ENCODE results near the gene CASKIN2.
"Not testable (repeated sequence)": the region's sequence is repeated elsewhere in the genome, so short reads cannot be mapped to it uniquely, and the experiment has no call there.

The CASKIN2 gene

DNA sequence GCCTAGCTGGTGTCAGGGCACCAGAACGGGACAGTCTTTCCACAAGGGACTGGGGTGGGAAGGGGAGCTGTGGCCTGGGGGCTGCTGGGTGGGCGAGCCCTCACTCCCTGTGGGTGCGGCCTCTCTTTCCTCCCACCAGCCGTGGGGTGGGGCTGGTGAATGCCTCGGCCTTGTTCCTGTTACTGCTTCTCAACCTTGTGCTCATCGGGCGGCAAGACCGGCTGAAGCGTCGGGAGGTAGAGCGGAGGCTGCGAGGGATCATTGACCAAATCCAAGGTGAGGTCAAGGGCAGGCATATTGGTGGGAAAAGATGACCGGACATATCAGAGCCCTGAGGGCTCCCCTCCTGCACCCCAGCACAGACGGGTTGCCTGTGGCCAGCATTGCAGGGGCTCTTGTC is 29.2 kb downstream of the CASKIN2 start:
- no peak for DNase-seq

DNA sequence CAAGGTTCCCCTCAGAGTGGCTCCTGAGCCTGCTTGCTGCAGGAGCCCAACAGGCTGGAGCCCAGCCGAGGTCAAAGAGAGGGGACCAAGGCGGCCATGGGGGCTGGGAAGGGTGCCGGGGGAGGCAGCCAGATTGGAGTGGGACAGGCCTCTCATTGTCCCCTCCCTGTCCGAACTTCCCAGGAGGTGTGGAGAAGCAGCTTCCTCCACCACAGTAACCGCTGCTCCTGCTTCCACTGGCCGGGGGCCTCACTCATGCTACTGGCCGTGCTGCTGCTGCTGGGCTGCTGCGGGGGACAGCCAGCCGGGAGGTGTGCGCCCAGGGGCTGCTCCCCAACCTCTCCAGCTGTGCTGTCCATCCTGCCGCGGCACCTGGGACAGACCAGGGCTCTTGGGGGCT is 29.6 kb downstream of the CASKIN2 start:
- no peak for DNase-seq

DNA sequence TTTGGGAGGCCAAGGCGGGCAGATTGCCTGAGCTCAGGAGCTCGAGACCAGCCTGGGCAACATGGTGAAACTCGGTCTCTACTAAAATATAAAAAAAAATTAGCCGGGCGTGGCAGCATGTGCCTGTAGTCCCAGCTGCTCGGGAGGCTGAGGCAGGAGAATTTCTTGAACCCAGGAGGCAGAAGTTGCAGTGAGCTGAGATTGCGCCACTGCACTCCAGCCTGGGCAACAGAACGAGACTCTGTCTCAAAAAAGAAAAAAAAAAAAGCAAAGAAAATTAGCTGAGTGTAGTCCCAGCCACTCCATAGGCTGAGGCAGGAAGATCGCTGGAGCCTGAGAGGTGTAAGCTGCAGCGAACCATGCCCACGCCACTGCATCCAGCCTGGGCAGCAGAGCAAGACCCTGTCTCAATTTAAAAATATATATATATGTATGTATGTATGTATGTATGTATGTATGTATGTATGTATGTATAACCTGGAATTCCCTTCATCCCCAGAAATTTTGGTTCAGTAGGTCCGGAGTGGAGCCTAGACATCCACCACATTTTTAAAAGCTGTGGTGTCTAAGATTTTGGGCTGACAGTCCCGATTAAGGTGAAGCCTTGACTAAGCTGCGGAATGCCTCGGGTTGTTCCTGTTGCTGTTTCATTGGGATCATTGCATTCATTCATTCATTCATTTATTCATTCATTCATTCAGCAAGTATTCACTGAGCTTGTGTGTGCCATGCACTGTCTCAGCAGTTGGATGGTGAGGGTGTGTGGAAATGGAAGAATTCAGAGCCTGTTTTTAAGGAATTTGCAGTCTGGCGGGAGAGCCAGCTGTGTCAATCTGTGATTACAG is 33.0 kb downstream of the CASKIN2 start:
- DNase-seq = no peak

DNA sequence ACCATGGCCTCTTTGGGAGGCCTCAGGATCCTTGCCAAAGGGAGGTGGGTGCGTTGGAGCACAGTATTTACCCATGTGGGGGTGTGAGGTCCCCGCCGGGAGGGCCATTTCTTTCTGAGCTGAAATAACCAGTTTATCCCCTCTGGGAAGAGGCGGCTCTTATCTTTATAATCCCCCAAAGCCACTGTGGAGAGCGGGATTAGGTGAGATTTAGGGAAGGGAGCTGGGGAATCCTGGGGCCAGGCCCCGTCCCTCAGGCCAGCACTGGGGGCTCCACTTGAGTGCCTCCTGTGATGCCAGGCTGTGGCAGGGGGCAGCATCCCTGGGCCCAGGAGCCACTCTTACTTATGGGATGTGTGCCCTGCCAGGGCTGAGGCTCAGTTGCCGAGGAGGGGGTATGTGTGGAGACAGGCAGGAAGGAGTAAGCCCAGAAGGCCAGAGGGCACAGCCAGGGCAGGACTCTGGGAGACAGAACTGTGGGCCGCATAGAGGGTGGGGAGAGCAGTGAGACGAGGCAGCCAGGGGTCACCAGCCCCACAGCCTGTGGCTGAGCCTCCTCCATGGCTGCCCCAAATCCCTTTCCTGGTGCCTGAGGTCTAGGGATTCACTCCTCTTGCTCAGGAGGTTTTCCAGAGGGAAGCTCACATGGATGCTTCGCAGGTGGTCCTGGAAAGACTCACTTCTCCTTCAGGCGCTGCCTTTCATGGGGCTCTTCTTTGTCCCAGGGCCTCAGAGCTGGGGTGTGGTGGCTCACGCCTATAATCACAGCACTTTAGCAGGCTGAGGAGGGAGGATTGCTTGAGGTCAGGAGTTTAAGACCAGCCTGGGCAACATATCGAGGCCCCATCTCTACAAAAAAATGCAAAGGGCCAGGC is 33.9 kb downstream of the CASKIN2 start:
- DNase-seq = no peak

DNA sequence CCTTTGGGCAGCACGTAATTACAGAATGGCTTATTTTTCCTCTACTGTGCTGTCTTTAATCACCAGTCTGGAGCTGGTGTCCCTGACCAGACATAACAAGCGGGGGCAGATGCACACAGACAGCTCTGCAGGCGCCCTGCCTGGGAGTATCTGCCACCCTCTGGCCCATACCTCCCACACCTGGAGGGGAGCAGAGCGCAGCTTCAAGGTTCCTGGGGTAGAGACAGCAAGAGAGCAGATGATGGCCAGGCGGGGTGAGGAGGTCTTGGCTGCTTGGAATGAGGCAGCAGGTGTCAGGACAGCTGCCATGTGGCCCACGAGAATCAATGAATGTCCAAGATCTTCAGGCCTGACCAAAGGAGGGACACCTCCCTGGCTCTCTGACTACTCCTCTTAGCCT is 35.1 kb downstream of the CASKIN2 start:
- DNase-seq = no peak

DNA sequence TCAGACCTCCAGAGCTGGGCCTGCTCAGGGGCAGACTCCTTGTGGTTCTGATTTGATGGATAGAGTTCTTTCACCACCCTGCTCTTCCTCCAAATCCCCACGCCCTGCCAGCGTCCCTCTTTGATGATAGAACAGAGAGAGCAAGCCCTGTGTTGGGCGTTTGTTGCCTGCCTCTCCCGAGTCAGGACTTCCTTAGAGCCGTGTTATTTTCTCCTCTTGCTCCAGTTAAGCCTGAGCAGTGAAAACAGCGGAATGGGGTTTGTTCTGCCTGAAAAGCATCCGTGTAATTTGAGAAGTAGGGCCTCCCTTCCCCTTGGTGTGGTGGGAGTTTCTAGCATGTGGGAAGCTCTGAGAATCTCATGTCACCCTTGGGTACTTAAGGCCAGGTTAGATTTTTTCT is 36.8 kb downstream of the CASKIN2 start:
- no peak for DNase-seq

DNA sequence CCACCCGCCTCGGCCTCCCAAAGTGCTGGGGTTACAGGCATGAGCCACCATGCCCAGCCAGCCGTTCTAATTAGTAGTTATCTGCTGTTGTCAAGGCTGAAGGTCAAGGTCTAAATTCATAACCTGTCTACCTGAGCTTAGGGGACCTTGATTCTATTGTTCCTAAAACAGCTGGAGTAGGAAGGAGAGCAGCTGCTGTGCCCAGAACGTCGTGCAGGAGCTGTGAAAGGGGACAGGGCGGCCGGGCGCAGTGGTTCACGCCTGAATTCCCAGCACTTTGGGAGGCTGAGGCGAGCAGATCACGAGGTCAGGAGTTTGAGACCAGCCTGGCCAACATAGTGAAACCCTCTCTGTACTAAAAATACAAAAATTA is 37.9 kb downstream of the CASKIN2 start:
- DNase-seq = not testable (repeated sequence)

DNA sequence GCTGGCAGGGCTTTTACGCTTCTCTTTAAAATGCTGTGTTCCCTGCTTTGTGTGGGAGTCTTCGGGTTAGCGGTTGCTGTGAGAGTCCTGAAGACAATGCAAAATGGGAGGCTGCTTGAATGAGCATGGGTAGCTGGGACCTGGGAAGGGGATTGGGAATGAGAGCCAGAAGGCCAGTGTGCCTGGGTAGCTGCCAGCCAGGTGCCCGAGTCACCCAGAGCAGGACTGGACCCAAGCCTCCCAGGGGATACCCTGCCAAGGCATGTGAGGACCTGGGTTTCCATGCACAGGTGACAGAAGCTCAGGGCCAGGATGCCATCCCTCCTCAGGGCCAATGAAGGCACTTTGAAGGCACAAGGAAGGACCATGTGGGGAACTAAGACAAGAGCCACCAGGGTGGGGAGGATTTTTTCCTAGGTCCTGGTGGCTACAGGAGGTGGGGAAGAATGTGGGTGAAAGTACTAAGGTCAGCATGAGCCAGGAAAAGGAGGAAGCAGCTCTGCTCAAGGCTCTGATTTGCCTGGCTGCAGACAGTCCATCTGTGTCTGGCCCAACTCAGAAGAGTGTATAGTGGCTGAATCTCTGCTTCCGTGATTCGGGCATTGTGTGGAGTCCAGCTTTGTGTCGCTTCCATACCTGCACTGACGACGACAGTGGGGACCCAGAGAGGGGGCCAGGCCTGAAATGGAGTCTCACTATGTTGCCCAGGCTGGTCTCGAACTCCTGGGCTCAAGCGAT is 38.4 kb downstream of the CASKIN2 start:
- DNase-seq = no peak

DNA sequence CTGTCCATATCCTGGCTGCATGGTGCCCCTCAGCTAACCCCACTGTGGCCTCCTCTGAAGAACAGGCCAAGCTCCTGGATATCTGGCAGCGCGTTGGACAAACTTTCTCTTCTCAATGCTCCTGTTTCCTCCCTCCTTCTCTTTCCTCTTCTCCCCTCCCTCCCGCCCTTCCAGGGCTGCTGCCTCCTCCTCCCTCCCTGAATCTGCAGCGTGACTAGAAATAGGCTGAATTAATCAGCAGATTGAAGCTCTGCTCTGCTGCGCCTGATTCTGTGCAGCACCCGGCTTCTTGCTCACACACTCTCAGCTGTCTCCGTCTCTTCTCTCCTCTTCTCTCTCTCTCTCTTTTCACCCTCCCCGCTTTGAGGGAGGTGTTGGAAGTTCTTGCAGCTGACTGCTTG is 39.1 kb downstream of the CASKIN2 start:
- no peak for DNase-seq

DNA sequence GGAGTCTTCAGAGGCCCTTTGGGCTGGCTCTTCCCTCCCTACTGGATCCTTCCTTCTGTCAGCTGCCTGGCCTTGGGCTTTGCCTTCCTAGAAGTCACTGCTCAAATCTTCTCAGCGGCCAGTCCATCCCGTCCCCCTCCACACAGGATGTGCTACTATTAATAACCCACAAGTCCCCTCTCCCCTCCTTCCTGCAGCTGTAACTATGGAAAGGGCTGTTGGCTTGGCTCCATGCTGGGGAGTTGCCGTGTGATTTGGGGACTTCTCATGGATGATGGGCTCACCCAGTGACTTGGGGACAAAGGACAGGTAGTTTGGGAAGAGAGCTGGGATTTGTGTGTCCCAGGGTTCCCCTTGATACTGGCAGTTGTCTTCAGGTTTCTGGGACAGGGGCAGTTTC is 39.5 kb downstream of the CASKIN2 start:
- DNase-seq = no peak

DNA sequence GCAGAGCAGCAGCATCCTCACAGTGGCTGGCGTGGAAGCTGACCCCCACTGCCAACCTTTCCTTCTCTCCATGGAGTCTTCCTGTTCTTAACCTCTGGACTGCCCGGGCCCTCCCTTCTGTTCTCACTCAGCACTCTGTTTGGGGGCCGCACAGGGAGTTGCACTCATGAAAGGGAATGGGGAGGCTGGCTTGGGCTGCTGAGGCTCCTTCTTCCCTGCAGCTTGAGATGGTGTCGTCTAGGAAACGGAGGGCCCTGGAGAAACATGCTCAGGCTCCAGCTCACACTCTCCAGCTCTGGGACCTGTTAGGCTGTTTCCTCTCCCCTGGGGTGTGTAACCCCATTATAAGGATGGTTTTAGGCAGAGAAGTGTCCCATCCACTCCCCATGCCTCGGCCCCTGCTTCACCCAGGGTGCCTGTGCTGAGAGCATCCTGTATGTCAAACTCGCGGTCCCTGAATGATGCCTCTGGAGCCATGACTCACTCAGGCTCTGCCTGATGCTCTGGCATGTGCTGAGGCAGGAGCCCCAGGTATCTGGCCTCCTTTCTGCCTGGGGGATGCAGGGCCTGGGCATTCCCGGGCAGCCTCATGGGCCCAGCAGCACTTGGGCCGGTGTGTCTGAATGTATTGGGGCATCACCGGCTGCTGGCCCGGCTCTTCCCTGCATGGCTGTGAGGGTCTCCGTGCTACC is 40.0 kb downstream of the CASKIN2 start:
- no peak for DNase-seq

DNA sequence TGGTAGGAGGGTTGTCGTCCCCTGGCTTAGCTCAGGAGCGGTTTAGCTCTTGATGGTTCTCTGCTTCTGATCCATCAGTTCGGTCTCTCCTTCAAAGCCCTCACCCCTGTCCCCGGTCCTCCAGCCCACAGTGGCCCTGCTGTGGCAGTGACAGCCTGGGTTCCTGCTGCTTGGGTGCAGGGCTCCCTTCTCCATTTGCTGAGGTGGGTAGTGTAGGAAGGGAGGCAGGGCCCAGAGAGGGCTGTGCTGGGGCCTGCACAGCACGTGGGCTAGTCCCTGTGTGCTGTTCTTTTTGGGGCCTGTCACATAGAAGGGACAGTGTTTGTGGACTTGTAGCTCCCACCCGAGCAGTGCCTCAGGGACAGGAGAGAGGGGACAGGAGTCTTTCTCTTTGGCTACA is 40.6 kb downstream of the CASKIN2 start:
- no peak for DNase-seq

DNA sequence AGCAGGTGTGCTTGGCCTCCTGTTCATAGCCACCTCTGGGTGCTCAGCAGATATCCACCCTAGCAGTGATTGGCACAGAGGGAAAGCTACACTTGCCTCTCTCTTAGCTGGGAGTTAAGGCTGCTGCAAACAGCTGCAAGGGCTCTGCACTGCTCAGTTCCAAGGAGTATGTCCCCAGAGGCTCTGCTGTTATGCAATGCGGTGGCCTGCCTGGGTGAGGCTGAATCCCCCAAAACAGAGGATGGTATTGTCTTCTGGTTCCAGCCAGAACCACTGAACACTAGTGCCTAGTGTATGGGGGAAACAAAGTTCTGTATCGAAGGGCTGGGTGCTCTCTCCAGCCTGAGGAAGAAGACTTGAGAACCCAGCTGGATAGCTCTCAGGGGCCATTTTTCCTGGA is 42.1 kb downstream of the CASKIN2 start:
- no peak for DNase-seq

DNA sequence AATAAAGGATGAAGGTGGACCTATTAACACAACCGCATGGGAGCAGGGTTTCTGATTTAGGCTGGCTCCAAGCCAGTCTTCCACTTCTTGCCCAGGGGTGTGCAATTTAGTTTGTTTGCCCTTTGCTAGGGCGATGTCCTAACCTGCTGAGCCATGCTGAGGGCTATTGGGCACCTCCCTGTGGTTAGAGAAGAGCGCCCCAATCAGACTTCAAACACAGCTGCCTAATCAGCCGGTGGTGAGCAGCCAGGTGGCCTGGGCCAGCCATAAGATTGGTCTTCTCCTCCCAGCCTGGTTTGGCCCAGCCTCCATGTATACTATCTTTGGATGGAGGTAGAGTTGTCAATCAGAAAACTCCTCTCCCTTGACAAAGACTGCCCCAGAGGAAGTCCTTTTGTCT is 43.2 kb downstream of the CASKIN2 start:
- no peak for DNase-seq

DNA sequence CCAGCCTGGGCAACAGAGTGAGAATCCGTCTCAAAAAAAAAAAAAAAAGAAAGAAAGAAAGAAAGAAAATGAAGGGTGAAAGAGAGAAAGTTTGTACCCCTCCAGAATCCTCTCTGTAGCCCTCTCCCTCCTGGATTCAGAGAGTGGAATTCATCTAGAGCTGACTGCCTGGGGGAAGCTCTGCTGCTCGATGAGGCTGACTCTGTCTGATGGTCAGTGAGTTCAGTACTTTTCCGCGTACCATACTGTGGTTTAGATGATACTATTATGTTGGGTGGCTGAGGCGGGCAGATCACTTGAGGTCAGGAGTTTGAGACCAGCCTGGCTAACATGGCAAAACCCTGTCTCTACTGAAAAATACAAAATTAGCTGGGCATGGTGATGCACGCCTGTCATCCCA is 44.1 kb downstream of the CASKIN2 start:
- DNase-seq = no peak

DNA sequence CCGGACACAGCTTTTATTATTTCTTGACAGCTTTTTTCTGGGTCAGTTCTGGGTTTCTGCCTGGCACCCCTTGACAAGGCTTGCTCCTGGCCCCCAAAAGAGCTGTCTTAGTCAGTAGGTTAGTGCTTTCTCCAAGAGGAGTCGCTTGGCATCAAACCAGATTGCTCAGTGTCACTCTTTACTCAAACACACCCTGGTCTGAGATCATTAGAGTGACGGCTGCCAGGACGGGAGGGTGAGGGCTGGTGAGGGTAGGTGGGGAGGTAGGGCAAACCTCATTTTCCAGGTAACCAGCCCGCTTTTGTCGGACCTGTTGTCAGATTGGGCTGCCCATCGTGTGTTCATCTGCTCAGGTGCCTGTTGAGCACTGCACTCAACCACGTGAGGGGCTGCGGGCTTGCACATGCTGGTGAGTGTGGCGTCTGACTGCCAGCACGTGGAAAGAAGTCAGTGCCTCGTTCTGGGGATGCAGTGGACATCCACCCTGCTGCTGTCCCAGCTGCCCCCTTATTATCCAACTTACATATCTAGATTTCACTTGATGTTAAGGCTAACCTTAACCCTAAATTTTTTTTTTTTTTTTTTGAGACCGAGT is 46.5 kb downstream of the CASKIN2 start:
- no peak for DNase-seq

DNA sequence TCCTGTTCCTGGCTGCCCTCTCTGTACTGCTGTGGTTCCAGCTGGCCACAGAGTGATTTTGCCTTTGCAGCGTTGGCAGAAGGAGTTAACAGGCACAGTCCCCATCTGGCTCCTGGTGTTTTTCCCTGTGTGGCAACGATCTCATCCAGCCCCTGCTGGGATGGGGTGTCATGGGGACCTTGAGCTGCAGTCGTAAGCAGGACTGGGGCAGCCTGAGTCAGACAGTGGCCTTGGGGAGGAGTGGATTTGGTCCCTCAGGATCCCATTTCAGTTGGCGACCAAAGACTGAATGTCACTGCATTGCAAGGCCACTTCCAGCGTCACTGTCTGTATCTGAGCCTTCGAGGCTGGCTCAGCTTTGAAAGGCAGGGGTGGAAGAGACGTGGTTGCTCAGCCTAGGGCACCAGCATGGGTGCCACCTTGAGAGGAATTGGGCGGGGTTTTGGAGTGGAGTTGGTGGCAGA is 47.0 kb downstream of the CASKIN2 start:
- DNase-seq = no peak

DNA sequence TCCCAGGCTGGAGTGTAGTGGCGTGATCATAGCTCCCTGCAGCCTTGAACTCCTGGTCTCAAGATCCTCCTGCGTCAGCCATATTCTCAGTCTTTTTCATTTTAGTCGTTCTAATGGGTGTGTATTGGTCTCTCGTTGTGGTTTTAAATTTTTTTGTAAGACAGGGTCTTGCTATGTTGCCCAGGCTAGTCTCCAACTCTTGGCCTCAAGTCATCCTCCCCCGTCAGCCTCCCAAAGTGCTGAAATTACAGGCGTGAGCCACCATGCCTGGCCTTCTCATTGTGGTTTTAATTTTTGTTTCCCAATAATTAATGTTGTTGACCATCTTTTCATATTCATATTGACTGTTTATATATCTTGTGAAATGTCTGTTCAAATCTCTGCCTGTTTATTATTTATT is 50.3 kb downstream of the CASKIN2 start:
- no peak for DNase-seq

DNA sequence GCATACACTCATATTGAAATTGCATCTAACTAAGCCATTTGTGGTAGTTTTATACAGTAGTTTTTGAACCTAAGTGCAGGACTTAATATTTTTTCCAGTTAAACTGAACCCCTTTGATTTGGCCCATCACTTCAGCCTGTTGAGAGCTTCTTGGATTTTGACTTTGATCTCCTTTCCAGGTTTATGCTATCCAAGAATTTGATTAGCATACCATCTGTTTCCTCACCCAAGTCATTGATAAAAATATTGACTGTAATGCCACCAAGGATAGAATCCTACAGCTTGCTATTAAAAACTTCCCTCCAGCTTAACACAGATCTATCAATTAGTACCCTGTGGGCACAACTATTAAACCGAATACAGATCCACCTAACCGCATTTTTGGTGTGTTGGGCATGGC is 51.7 kb downstream of the CASKIN2 start:
- DNase-seq = no peak

DNA sequence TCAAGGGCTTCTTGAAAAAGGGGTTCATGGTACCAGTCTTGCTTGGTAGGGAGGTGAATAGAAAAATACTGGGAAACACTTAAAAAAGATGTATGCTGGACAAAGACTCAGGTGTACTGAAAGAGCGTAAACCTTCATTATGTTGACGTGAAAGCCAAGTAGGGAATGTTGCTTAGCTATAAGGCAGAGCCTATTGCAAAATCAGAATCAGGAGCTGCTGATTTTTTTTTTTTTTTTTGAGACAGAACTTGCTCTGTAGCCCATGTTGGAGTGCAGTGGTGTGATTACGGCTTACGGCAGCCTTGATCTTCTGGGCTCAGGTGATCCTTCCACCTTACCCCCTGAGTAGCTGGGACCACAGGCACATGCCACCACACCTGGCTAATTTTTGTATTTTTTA is 55.0 kb downstream of the CASKIN2 start:
- DNase-seq = no peak

DNA sequence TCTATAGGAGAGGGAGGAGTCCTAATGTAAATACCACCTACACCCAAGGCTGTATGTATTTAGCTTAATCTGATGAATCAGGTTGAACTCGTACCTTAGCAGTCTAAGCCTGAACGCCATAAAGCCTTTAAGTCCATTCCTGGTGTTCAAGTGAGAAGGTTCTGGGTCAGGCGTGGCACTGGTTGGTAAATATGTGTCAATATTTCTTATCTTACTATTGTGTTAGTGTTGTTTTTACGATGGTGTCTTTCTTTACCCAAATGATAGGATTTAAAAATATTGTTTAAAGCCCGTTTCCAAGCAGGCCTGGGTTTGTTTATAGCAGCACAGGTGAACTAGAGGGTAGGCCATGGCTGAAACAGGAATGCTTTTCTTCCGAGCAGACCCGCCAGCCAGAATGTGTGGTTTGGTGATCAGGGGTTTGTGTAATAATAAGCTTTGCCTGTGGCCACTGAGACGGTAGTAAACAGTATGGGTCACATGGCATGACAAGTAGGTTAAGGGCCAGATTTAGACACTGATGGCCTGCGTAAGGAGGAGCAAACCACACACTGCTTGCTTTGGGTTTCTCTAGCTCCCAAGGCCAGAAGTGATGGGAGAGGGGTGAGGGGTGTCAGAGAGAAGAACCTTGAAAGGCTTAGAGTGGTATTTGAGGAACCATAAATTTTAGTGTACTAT is 55.6 kb downstream of the CASKIN2 start:
- no peak for DNase-seq

DNA sequence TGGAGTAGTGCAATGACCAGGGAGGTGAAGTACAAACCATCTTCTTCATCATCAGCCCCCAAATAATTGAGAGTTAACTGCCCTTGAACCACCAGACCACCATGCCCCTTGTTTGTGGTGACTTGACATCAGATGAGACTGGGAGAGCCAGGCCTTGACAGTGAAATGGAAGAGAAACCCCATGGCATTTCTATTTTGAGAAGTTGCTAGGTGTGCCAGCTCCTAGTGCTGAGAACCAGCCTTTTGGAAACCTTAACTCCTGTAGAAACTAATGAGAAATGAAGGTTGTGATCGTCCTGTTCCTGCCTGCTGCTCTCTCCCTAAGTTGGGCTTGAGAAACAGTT is 56.1 kb downstream of the CASKIN2 start:
- no peak for DNase-seq

Measured in stimulated activated CD4-positive, alpha-beta T cell treated with anti-CD3 and anti-CD28 coated beads, Interleukin-12 subunit alpha, Interleukin-12 subunit beta, amount 100 ng/mL, for 4 hours (primary cell).